OCI-LY3 (cell line): ENCODE measurements around the gene GALNT11.

Source experiments
- H2AFZ ChIP-seq: fragments of 200-600, 300-600 bp; shearing (Covaris generic); 2 replicates; pipeline ENCODE4 v1.6.0; 2014; ENCODE audit warnings: antibody characterized with exemption, low read depth, low read length
- H3K27ac ChIP-seq: fragments of 200-600, 300-600 bp; sonication (generic); 2 replicates; pipeline ENCODE4 v1.5.1; 2014; ENCODE audit warnings: mild to moderate bottlenecking, low read length, moderate library complexity, mixed read lengths
- H3K27me3 ChIP-seq: fragments of 200-600, 300-600 bp; sonication (generic); 2 replicates; pipeline ENCODE4 v1.6.1; 2014; ENCODE audit warnings: low read depth, low read length, mixed read lengths
- H3K36me3 ChIP-seq: fragments of 200-600, 300-600 bp; sonication (generic); replicated peaks from 2 replicates; pipeline ENCODE3; 2014; ENCODE audit warnings: low read depth, low read length, mixed read lengths
- H3K4me1 ChIP-seq: fragments of 300-600, 200-600 bp; sonication (generic); 2 replicates; pipeline ENCODE4 v1.6.1; 2014; ENCODE audit warnings: low read length, mixed read lengths
- H3K4me2 ChIP-seq: fragments of 200-600, 300-600 bp; sonication (generic); 2 replicates; pipeline ENCODE4 v1.6.1; 2014; ENCODE audit warnings: low read length, mixed read lengths
- H3K4me3 ChIP-seq: fragments of 300-600, 200-600 bp; sonication (generic); 2 replicates; pipeline ENCODE4 v1.5.1; 2014; ENCODE audit warnings: antibody characterized with exemption, mild to moderate bottlenecking, low read length, moderate library complexity
- H3K79me2 ChIP-seq: fragments of 300-600, 200-600 bp; shearing (Covaris generic); 2 replicates; pipeline ENCODE4 v1.6.1; 2014; ENCODE audit warnings: mild to moderate bottlenecking, low read length, mixed read lengths
- H3K9ac ChIP-seq: fragments of 300-600, 200-600 bp; shearing (Covaris generic); 2 replicates; pipeline ENCODE4 v1.6.0; 2014; ENCODE audit warnings: mild to moderate bottlenecking, low read length, moderate library complexity
- H3K9me3 ChIP-seq: fragments of 200-600, 300-600 bp; shearing (Covaris generic); 2 replicates; pipeline ENCODE4 v1.6.1; 2014; ENCODE audit warnings: low read length, mixed read lengths; ENCODE audit not compliant: insufficient read depth
- H4K20me1 ChIP-seq: fragments of 200-600, 300-600 bp; sonication (generic); 2 replicates; pipeline ENCODE4 v1.6.1; 2016; ENCODE audit warnings: low read length, mixed read lengths; ENCODE audit not compliant: insufficient read depth
- EZH2phosphoT487 ChIP-seq: fragments of 200-600 bp; shearing (Covaris generic); IDR thresholded peaks from 2 replicates; pipeline ENCODE4 v1.6.1; 2018; ENCODE audit warnings: antibody characterized with exemption, mixed run types, low read depth
- TF ChIP-seq, protein P1 (sequence below): fragments of 200-600, 300-600 bp; sonication (generic); IDR thresholded peaks from 2 replicates; pipeline ENCODE4 v1.5.1; 2014; ENCODE audit warnings: antibody characterized with exemption, low read length, low read depth

The GALNT11 gene

DNA sequence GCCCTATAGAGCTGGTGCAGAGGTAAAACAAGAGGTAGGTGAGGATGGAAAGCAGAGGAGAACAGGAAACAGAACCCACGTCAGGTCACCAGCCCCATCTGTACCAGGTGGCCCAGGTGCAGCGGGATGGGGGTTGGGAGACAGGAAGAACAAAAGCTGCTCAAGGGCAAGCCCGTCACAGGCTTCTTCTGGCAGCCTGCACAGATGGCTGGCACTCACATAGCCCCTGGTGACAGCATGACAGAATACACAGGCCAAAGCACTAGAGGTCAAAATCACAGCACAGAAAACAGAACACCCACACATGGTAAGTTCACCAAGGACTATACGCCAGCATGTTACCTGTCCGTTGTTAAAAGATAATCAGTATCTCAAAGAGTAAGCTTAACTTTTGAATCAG lies 126.8 kb downstream of the GALNT11 start:
- Histone ChIP-seq H3K4me1 (no peaks in the 10 kb centered on the region), H4K20me1 (0 out of 2 replicates have a peak, but pooled peaks cover 5% of the 10 kb centered on the region), H3K4me3 (no peak overlapping the region), H3K27me3 (no peaks in the 10 kb centered on the region), H3K27ac (no peak overlapping the region), H3K9ac (no peak overlapping the region), H3K36me3 (peaks cover 64% of the 10 kb centered on the region), H3K79me2 (no peaks in the 10 kb centered on the region), H3K4me2 (no peak overlapping the region), H3K9me3 (no peaks in the 10 kb centered on the region), H2AFZ (no peak overlapping the region)
- TF ChIP-seq, protein P1, sequence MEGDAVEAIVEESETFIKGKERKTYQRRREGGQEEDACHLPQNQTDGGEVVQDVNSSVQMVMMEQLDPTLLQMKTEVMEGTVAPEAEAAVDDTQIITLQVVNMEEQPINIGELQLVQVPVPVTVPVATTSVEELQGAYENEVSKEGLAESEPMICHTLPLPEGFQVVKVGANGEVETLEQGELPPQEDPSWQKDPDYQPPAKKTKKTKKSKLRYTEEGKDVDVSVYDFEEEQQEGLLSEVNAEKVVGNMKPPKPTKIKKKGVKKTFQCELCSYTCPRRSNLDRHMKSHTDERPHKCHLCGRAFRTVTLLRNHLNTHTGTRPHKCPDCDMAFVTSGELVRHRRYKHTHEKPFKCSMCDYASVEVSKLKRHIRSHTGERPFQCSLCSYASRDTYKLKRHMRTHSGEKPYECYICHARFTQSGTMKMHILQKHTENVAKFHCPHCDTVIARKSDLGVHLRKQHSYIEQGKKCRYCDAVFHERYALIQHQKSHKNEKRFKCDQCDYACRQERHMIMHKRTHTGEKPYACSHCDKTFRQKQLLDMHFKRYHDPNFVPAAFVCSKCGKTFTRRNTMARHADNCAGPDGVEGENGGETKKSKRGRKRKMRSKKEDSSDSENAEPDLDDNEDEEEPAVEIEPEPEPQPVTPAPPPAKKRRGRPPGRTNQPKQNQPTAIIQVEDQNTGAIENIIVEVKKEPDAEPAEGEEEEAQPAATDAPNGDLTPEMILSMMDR = no peak
- no peak for TF ChIP-seq EZH2phosphoT487

DNA sequence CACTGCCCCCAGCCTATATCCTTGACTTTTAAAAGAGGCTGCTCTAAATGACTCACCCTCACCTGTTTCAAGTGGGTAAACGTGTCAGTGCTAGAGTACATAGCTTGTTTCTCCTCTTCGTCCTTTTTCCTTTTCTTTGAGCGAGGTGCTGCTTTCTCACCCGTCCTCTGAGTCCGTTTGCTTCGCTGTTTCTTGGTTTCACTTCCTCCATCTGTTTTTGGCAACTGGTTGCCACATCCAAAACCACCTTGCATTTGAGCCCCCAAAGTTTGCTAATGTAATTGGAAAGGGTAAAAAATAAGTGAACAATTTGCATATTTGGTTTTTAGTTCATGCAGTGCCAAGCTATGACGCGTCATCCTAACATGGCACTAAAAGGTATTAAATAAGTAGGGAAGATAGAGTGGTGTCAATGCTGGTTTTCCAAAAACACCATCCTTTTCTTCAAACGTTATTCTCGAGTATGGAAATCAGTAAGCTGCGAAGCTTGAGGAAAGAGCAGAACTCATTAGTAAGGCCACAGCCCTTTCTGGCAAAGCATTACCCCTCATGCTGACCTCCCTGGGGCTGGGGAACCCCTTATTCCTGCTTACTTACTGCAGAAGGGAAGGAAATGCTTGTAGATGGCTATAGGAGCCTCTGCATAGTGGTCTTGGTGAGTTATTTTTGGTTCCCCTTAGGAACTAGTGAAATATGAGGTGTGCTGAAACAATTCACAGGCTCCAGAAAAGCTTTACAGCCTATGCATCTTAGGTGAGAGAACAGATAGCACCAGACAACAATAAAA lies 133.5 kb downstream of the GALNT11 start:
- H4K20me1 ChIP-seq = peaks cover 23% of the 10 kb centered on the region
- H3K36me3 ChIP-seq = peaks cover 55% of the 10 kb centered on the region
- no peaks in the 10 kb centered on the region for H3K79me2 ChIP-seq
- TF ChIP-seq EZH2phosphoT487 = no peak
- TF ChIP-seq, protein P1 = no peak
- H3K4me1 ChIP-seq = peaks cover 22% of the 10 kb centered on the region
- peak overlapping the region; percentile 35 for H3K27ac ChIP-seq
- peak overlapping the region; percentile 52 for H3K4me2 ChIP-seq
- H3K9me3 ChIP-seq = no peaks in the 10 kb centered on the region
- no peak overlapping the region for H3K9ac ChIP-seq
- H3K27me3 ChIP-seq = no peaks in the 10 kb centered on the region
- no peak overlapping the region for H2AFZ ChIP-seq
- peak overlapping the region; percentile 25 for H3K4me3 ChIP-seq

DNA sequence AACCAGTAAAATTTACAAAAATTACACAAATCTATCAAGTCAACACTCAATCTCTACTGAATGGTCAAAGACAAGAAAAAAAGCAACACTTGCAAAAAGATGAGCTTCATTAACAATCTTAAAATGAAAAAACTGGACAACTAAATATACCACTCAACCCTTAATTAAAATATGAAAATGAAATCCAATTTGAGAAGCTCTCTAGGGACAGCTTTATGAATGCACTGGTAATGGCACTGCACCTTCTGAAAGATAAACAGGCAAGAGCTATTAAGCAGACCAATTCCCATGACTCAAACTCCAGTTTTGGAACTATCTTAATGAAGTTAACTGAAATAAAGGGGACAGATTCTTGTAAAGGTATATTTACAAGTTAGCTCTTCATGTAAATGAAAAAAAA lies 135.7 kb downstream of the GALNT11 start:
- no peak overlapping the region for H2AFZ ChIP-seq
- no peak overlapping the region for H3K4me2 ChIP-seq
- peaks cover 45% of the 10 kb centered on the region for H3K36me3 ChIP-seq
- no peak overlapping the region for H3K4me3 ChIP-seq
- H4K20me1 ChIP-seq = peaks cover 23% of the 10 kb centered on the region
- H3K79me2 ChIP-seq = no peaks in the 10 kb centered on the region
- H3K4me1 ChIP-seq = peaks cover 22% of the 10 kb centered on the region
- TF ChIP-seq, protein P1 = no peak
- TF ChIP-seq EZH2phosphoT487 = no peak
- no peak overlapping the region for H3K9ac ChIP-seq
- H3K27ac ChIP-seq = no peak overlapping the region
- H3K27me3 ChIP-seq = no peaks in the 10 kb centered on the region
- no peaks in the 10 kb centered on the region for H3K9me3 ChIP-seq

DNA sequence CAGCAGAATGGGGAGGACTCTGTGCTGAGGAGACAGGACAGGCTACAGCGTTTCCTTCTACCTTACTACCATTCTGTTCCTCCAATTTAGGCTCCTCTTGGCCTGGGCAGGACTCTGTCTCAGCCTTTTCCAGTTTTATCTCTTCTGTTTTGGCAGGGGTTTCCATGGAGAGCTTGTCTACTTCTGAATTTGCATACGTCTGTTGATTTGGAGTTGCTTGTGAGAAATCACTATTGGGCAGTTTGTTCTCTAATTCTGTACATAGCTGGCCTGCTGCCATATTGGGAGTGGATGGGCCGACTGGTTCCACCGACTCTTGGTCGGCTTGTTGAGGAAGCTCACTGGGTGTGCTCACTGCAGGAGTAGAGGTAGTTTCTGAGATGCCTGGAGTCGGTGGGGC lies 136.8 kb downstream of the GALNT11 start:
- Histone ChIP-seq H3K9me3 (no peaks in the 10 kb centered on the region), H3K36me3 (peaks cover 49% of the 10 kb centered on the region), H3K27me3 (no peaks in the 10 kb centered on the region), H3K9ac (no peak overlapping the region), H2AFZ (no peak overlapping the region), H3K79me2 (no peaks in the 10 kb centered on the region), H4K20me1 (peaks cover 23% of the 10 kb centered on the region), H3K4me3 (no peak overlapping the region), H3K4me2 (no peak overlapping the region), H3K4me1 (peaks cover 22% of the 10 kb centered on the region), H3K27ac (no peak overlapping the region)
- TF ChIP-seq EZH2phosphoT487 = no peak
- TF ChIP-seq, protein P1 = no peak
